NCI-H748 treated with DMSO at 0.1 percent for 48 hours (cell line): ENCODE measurements around the gene PBXIP1.
"Not testable (repeated sequence)": the region's sequence is repeated elsewhere in the genome, so short reads cannot be mapped to it uniquely, and the experiment has no call there.

Experiments
- DNase-seq: peaks from one replicate; lab custom pipeline; 2025; lab: John Stamatoyannopoulos, UW

PBXIP1 gene

DNA sequence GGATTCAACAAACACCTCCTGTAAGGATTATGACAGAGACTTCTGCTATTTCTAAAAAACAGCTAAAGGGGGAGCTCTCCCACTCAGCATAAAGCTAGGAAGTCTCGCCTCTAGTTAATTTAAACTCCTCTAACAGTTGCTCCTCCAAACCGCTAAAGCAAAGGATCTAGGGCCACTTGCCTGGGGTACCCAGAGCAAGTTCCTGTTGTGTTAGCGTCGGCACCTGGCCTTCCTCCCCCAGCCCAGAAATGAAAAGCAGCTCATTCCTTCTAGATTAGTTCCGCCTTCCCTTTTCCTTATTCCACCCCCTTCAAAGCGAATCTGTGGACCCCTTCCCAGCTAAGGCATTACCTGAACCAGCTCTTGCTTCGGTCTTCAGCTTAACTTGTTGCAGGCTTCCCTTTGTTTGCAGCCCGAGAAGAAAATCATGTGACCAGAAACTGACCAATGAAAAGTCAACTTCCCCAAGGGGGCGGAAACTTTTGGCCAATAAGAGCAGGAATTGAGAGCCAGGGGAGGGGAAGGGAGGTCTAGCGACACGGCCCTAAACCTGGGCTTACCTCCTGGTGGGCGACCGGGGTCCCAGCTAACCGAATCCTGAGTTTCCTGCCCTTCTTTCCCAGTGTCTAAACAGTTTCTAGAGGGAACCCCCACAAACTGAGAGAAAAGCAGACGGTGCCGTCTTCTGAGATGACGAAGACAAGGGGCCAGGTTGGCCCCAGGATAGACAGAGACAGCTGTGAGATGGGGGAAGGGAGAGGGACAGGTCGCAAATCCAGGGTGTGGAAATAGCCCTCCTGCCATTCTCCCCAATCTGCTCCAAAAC lies at the start of gene PBXIP1:
TSS of gene PBXIP1 (minus strand) at position 382 of the 826 bp plus-strand sequence. CDS start 2,378 bp downstream, outside the sequence.
- peak; percentile 91 for DNase-seq

GRCh38 chr1:155005076-155006011 lies 49.4 kb upstream of the PBXIP1 start:
- no peak for DNase-seq

DNA sequence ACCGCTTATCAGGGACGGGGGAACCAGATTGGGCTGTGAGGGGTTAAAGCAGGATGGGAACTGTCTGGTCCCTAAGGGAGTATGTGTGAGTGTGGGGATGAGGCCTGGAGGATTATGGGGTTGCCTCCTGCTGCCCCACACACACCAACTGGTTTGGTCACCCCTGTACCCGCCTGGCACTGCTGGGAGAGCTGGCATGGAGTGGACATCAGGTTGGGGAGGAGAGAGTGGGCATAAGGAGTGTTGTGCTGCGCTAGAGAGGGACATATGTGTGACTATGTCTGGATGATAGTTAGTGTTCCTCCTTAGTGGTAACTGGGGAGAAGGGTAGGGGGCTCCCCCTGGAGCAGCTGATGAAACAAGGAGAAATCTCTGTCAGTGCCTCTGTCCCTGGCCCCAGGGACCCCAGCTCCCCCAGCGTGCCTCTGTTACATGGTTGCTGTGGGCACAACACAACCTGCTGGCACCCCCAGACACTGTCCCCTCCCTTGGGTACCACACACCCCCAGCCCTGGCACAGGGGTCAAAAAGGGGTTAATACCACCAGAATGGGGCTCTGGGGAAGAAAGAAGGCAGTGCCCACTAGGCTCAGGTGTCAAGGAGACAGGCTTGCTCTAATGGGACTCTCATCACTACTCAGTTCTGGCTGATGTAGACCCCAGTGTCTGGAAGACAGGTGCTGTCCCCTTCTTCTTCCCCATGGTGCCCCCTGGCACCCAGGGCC lies 48.6 kb upstream of the PBXIP1 start:
- DNase-seq, result no peak

DNA sequence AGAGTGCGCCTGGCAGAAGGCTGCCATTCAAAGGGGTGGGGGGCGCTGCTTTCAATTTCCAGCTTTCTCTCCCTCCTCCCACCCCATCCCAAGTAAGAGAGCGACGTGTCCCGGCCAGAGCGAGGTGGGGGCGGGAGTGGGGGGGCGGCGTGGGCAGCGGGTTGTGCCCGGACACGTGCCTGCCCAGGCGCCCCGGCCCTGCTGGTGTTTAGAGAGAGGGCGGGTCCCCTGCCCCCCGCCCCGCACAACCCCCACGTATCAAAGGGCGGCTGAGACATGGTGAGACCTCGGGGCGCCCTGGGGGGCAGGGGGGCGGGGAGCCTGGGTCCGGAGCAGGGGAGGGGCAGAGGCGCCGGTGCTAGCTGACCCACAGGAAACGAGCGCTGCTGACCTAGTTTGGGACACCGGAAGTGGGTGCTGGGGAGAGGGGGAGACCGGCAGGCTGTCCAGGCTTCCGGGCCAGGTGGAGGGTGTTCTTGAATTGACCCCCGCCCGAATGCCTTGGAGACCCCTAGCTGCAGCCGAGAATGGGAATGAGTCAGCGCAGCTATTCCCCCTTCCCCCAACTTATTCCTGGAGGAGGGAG lies 48.0 kb upstream of the PBXIP1 start:
- DNase-seq, result no peak

DNA sequence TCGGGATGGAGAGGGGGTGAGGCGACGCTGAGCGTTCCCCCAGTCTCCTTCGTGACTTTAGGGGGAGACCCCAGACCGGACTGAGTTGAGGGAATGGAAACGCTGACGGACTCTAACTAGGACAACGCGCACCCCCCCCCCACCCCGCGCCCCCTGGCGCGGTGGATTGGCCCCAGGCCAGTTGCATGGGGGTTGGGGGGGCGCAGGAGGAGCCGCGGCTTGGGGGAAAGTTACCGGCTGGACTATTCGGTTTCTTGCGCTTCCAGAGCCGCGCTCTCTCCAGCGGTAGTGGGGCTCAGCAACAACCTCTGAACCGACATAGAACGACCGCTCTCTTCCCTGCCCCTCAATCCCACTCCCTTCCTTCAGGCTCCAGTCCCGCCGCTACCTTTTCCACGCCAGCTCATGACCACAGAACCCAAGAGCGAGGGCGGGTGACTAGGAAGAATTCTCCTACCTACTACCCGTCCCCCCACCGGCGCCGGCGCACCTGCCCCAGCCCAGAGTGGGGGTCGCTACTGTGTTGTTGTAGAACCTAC lies 47.4 kb upstream of the PBXIP1 start:
- peak; percentile 27 for DNase-seq

- no peak for DNase-seq
These were observed 46.7 kb upstream of the PBXIP1 start, which contains the start of gene ZBTB7B for GRCh38 chr1:155002464-155003226. TSS of gene ZBTB7B (plus strand) at chr1:155002802. CDS start at chr1:155014661, 11,859 bp downstream.

DNA sequence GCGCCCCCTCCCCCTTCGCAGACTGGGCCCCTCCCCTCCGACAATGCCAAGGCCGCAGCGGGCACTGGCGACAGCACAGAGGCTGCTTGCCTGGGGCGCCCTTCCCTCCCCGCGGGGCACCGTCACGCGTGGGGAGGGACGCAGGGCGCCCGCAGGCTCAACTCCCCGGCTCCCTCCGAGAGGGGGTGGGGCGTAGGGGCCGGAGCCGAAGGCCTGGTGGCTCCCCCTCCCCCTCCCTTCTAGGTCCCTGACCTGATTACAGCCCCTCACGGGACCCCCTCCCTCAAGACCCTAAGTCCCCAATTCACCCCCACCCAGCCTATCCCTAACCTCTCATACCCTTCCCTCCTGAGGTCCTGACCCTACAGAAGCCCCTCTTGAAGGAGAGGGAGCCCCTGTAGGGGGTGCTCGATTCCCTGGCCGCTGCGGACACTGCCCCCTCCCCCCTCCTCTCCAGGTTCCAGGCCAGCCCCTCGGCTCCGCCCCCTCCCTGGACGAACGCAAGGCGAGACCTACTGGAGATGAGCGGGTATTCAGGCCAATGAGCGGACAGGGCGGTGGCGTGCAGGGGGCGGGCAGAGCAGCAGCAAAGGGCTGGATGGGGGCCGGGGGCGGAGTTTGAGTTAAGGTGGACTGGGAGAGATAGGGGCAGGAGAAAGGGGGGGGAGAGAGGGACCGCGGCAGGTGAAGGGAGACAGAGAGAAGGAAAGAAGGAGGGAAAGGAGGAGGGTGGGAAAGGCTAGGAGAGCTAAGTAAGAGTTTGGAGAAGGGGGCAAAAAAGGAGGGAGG lies 46.0 kb upstream of the PBXIP1 start:
- DNase-seq, result peak; percentile 97

DNA sequence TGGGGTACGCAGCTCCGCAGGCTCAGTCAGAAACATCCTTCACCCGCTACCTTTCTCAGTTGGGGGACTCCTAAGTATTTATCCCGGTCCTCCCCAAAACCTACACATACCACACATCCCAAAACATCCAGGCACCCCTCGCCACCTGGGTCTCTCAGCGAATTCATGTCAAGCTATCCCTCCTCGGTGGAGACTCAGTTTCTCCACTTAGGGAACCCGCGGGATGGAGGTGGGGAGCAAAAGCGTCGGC lies 45.5 kb upstream of the PBXIP1 start:
- DNase-seq, result no peak

GRCh38 chr1:155000726-155001424 lies 45.0 kb upstream of the PBXIP1 start:
- DNase-seq, result no peak

- DNase-seq, result no peak
These were observed 44.5 kb upstream of the PBXIP1 start for GRCh38 chr1:155000411-155000725.

GRCh38 chr1:154999571-155000410 lies 43.9 kb upstream of the PBXIP1 start:
- DNase-seq, result no peak

DNA sequence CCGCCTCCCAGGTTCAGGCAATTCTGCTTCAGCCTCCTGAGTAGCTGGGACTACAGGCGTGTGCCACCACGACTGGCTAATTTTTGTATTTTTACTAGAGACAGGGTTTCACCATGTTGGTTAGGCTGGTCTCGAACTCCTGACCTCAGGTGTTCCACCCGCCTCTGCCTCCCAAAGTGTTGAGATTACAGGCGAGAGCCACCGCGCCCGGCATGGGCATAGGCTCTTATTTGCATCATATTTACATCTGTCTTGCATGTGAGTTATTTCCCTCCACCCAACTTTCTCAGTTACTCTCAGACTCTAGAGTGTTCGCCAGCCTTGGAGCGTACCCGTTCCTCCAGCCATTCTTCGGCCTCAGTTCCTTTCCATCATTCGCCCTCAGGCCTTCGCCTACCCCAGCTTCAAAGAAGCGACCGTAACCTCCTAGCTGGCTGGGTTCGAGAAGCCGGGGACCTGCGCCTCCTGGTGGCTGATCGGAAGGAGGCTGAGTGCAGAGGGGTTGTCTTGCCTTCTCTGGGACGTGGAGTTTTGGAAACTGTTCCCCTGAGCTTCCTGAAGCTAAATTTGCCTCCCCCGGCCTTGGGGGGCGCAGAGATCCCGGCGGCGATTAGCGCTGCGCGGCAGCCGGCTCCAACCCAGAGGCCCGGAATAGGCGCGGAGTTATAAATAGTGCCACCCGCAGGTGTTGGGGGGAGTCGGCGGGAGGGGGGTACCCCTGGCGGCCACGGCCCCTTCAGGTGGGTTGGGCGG lies 43.1 kb upstream of the PBXIP1 start:
- peak; percentile 37 for DNase-seq

DNA sequence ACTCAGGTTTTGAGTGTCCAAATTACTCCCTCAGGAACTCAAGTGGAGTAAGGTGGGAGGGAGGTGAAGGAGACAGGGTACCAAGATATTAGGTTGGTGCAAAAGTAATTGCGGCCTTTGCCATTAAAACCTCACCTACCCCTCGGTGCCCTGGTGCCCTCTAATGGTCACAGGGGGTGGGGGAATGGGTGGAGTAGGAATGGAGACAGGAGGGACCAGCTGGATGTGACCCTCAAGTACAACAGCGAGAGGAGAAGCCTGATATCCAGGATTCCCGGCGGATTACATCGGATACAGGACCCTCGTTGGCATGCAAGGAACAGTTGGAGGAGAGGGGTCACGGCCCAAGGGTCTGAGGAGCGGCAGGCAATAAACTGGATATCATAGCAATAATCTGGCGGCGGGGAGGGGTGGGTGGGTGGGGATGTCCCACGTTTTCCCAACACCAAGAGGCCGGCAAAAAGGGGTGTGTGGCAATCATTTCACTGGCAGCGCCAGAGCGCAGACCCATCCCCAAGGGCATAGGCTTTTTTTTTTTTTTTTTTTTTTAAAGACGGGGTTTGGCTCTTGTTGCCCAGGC lies 42.4 kb upstream of the PBXIP1 start:
- DNase-seq, result no peak

GRCh38 chr1:154996966-154997701 lies 41.2 kb upstream of the PBXIP1 start:
- no peak for DNase-seq

DNA sequence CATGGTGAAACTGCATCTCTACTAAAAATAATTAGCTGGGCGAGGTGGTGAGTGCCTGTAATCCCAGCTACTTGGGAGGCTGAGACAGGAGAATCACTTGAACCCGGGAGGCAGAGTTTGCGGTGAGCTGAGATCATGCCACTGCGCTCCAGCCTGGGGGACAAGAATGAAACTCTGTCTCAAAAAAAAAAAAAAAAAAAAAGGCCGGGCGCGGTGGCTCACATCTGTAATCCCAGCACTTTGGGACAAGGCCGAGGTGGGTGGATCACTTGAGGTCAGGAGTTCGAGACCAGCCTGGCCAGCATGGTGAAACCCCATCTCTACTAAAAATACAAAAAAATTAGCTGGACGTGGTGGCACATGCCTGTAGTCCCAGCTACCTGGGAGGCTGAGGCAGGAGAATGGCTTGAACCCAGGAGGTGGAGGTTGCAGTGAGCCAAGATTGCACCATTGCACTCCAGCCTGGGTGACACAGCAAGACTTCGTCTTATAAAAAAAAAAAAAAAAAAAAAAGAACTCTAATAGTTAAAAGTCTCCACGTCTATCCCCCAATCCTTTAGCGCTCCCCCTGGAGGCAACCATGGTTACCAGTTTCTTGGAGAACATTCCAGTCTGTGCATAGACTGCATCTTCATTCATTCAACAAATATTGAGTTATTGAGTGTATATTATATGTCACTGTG lies 39.5 kb upstream of the PBXIP1 start:
- DNase-seq, result not testable (repeated sequence)

- DNase-seq, result no peak
These were observed 38.7 kb upstream of the PBXIP1 start for GRCh38 chr1:154994591-154994990.
